Spleen (tissue), 7 donors: ENCODE data around the gene LYPD1.

Experiments used
- POLR2A ChIP-seq, 3 donors: fragments of 450-650 bp; IDR thresholded peaks; one replicate each; pipeline ENCODE4 v1.5.1; 2017; ENCODE audit warnings: antibody characterized with exemption in 3 of 3, mild to moderate bottlenecking in 1 of 3
- TF ChIP-seq, protein P1 (sequence below), 11 experiments: fragments of 200-600 bp in 7 of 11; fragments of 450-650 bp in 4 of 11; sonication (generic) in 4 of 11; IDR thresholded peaks in 8 of 11; conservative IDR thresholded peaks in 3 of 11; 1 replicate in 7 of 11; 2 replicates in 4 of 11; pipeline versions ENCODE4 v1.4.0 to v1.8.0; 2016 to 2021; ENCODE audit warnings: antibody characterized with exemption in 11 of 11, inconsistent platforms in 4 of 11, mild to moderate bottlenecking in 1 of 11
- donor health status: DM: no; HTN: no; CAD: no; lungs with moderate emphysema.
- donor health status: DM: no; HTN: no; CAD: no.
- donor health status: DM: no; HTN: no; CAD: no.

DNA sequence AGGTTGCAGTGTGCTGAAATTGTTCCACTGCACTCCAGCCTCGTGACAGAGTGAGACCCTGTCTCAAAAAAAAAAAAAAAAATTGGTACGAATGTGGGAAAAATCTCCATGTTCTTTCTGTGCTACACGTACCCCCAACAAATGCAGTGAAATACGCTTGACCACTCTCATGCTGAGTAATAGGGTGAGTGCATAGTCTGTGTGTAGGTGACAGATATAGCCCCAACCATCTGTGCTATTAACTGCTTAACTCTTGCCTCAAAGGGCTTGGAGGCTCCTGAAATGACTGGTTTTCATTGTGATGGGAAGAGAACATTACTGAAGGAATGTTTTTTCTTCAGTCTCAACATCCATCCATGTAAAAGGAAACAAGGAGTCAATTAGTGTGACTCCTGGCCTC, 15.7 kb downstream of the LYPD1 start:
- TF ChIP-seq, protein P1, sequence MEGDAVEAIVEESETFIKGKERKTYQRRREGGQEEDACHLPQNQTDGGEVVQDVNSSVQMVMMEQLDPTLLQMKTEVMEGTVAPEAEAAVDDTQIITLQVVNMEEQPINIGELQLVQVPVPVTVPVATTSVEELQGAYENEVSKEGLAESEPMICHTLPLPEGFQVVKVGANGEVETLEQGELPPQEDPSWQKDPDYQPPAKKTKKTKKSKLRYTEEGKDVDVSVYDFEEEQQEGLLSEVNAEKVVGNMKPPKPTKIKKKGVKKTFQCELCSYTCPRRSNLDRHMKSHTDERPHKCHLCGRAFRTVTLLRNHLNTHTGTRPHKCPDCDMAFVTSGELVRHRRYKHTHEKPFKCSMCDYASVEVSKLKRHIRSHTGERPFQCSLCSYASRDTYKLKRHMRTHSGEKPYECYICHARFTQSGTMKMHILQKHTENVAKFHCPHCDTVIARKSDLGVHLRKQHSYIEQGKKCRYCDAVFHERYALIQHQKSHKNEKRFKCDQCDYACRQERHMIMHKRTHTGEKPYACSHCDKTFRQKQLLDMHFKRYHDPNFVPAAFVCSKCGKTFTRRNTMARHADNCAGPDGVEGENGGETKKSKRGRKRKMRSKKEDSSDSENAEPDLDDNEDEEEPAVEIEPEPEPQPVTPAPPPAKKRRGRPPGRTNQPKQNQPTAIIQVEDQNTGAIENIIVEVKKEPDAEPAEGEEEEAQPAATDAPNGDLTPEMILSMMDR (IDR thresholded peaks at IDR 0.05 in 8 of 11, conservative IDR thresholded peaks at IDR 0.05 in 3 of 11) = no peak
- TF ChIP-seq POLR2A (IDR thresholded peaks at IDR 0.05) = no peak
